ENCODE data around the gene JAG2. TPM values are rescaled to one million over a fixed set of nuclear protein-coding genes. Genes with fewer than 3 reads are reported as not detected.

The JAG2 gene
- total RNA-seq, 2 experiments from 2014 or later: 0.66 to 1.3 TPM

DNA sequence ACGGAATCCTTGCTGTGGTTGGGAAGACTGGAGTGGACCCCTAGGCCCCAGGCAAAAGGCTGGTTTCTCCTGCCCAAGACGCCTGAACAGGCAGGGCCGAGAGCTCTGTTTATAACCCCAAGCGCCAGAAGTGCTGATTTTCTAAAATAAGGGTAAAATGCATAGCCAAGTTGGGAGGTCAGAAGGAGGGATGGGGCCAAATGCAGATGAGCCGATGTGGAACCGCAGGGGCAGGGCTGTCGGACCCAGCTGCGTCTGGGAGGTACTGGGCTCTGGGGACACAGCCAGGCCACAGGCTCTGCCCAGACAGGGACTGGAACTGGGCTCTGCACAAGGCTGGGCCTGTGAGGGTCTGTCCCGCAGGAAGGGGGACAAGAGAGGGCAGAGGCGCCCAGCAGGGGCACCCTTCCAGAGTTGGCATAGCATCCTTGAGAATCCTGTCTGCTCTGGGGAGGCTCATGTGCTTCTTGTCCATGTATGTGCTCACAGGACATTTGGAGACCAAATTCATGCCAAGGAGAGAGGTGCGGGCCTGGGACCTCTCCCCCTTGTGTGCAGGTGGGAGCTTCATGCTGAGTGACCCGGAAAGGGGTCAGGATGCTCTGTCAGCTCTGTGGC lies 49.1 kb downstream of the JAG2 start:
- Histone ChIP-seq H3K27ac (ENCODE audit: low read depth in 1 of 2, low read length in 2 of 2) (no peak overlapping the region), H3K27me3 (ENCODE audit: control insufficient read depth in 1 of 2, insufficient read depth in 2 of 2, low read length in 2 of 2) (peaks cover 0 to 12% of the 10 kb centered on the region in 2 experiments), H3K36me3 (ENCODE audit: insufficient read depth, low read length) (no peaks in the 10 kb centered on the region), H3K9me3 (ENCODE audit: control insufficient read depth in 1 of 2, insufficient read depth in 1 of 2, low read length in 2 of 2) (peaks cover 0 to 15% of the 10 kb centered on the region in 2 experiments), H3K4me1 (ENCODE audit: insufficient read depth, low read length) (peaks cover 3% of the 10 kb centered on the region), H3K4me3 (ENCODE audit: low read length) (no peak overlapping the region)
- Mint-ChIP-seq H3K4me1 (ENCODE audit: low read depth) (peaks cover 3% of the 10 kb centered on the region), H3K36me3 (ENCODE audit: low read depth) (no peaks in the 10 kb centered on the region), H3K4me3 (no peak overlapping the region), H3K27me3 (peaks cover 38% of the 10 kb centered on the region), H3K27ac (no peak overlapping the region), H3K9me3 (peaks cover 4% of the 10 kb centered on the region)
- TF ChIP-seq, protein P1, sequence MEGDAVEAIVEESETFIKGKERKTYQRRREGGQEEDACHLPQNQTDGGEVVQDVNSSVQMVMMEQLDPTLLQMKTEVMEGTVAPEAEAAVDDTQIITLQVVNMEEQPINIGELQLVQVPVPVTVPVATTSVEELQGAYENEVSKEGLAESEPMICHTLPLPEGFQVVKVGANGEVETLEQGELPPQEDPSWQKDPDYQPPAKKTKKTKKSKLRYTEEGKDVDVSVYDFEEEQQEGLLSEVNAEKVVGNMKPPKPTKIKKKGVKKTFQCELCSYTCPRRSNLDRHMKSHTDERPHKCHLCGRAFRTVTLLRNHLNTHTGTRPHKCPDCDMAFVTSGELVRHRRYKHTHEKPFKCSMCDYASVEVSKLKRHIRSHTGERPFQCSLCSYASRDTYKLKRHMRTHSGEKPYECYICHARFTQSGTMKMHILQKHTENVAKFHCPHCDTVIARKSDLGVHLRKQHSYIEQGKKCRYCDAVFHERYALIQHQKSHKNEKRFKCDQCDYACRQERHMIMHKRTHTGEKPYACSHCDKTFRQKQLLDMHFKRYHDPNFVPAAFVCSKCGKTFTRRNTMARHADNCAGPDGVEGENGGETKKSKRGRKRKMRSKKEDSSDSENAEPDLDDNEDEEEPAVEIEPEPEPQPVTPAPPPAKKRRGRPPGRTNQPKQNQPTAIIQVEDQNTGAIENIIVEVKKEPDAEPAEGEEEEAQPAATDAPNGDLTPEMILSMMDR (IDR thresholded peaks at IDR 0.05): no peak
- CTCF ChIA-PET: no interaction called here
- ATAC-seq (ENCODE audit: poor library complexity) (no peak), DNase-seq (no peak)
- POLR2A ChIA-PET: no interaction called here
- intact Hi-C loops (cut with DNase I, micrococcal nuclease): no loop called here

DNA sequence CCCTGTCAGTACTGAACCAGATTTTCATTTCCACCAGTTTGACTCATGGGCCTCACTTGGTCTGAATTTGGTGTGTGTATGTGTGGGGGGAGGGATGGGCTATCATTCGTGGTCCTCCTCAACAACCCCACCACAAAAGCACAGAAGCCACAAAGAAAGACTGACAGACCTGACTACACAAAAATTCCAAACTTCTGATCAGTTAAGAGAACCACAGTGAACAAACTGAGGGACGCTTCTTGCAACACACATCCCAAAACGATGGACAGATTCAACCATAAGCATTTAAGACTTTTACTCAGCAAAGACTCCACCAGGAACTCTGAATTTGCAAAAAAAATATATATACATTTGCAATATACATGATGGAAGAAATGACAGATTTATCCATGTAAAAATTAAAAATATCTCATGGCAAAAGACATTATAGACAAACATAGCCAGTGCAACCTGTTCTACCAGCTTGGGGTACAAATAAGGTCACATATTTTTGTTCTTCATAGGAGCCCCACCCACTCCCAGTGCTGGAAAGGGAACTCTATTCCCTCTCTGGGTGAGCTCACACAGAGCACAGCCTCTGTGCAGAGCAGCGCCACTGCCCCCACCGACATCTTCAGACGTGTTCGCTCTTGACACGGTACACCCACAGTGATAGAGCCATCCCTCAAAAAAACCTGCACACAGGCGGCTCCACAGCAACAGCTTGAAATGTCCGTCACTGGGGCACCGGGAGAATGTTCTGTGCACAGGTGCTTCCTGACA lies 49.7 kb downstream of the JAG2 start:
- no peak for ATAC-seq (ENCODE audit: poor library complexity)
- intact Hi-C loops (cut with DNase I, micrococcal nuclease): no loop called here
- ChIA-PET POLR2A (no interaction called here), CTCF (no interaction called here)
- H3K27ac ChIP-seq (ENCODE audit: low read depth in 1 of 2, low read length in 2 of 2): no peak overlapping the region
- Mint-ChIP-seq H3K27ac (no peak overlapping the region), H3K27me3 (peaks cover 36% of the 10 kb centered on the region), H3K4me3 (no peak overlapping the region), H3K4me1 (ENCODE audit: low read depth) (no peaks in the 10 kb centered on the region), H3K36me3 (ENCODE audit: low read depth) (no peaks in the 10 kb centered on the region), H3K9me3 (peaks cover 4% of the 10 kb centered on the region)
- no peak for DNase-seq
- H3K36me3 ChIP-seq (ENCODE audit: insufficient read depth, low read length): no peaks in the 10 kb centered on the region
- H3K4me1 ChIP-seq (ENCODE audit: insufficient read depth, low read length): no peaks in the 10 kb centered on the region
- no peak overlapping the region for H3K4me3 ChIP-seq (ENCODE audit: low read length)
- H3K9me3 ChIP-seq (ENCODE audit: control insufficient read depth in 1 of 2, insufficient read depth in 1 of 2, low read length in 2 of 2): peaks cover 0 to 15% of the 10 kb centered on the region in 2 experiments
- peaks cover 0 to 11% of the 10 kb centered on the region in 2 experiments for H3K27me3 ChIP-seq (ENCODE audit: control insufficient read depth in 1 of 2, insufficient read depth in 2 of 2, low read length in 2 of 2)
- TF ChIP-seq, protein P1 (IDR thresholded peaks at IDR 0.05): no peak

DNA sequence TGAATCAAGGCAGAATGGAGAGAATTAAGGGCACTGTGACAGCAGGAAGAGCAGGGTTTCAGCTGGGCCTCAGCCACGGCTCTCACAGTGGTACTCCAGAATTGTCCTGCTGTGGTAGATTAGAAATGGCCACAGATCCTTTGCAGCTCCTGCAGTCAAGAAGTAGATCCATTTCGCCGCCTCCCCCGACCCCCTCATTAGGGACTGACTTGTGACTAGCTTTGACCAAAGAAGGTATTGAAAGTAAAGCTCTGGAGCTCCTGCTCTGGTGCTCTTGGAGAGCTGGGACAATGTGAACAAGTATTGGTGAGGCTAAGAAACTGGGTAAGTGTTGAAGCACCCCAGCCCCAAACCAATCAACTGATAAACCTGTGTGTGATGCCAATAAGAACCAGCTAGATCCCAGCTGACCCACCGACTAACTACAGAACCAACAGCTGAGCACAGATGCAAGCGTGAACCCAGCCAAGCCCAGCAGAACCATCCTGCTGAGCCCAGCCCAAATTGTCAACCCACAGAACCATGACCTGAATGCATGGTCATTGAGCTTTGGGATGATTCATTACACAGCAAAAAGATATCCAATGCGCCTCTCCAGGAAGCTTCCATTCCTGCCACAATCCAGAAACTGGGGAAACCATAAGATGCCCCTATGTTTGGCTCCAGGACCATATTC lies 50.7 kb downstream of the JAG2 start:
- Histone ChIP-seq H3K9me3 (ENCODE audit: control insufficient read depth in 1 of 2, insufficient read depth in 1 of 2, low read length in 2 of 2) (peaks cover 0 to 15% of the 10 kb centered on the region in 2 experiments), H3K4me1 (ENCODE audit: insufficient read depth, low read length) (no peaks in the 10 kb centered on the region), H3K4me3 (ENCODE audit: low read length) (no peak overlapping the region), H3K27me3 (ENCODE audit: control insufficient read depth in 1 of 2, insufficient read depth in 2 of 2, low read length in 2 of 2) (peaks cover 0 to 10% of the 10 kb centered on the region in 2 experiments), H3K36me3 (ENCODE audit: insufficient read depth, low read length) (no peaks in the 10 kb centered on the region), H3K27ac (ENCODE audit: low read depth in 1 of 2, low read length in 2 of 2) (no peak overlapping the region)
- H3K27ac Mint-ChIP-seq: no peak overlapping the region
- DNase-seq (no peak), ATAC-seq (ENCODE audit: poor library complexity) (no peak)
- CTCF ChIA-PET: no interaction called here
- peaks cover 4% of the 10 kb centered on the region for H3K9me3 Mint-ChIP-seq
- peaks cover 28% of the 10 kb centered on the region for H3K27me3 Mint-ChIP-seq
- POLR2A ChIA-PET: no interaction called here
- no peaks in the 10 kb centered on the region for H3K36me3 Mint-ChIP-seq (ENCODE audit: low read depth)
- intact Hi-C loops (cut with DNase I, micrococcal nuclease): no loop called here
- H3K4me1 Mint-ChIP-seq (ENCODE audit: low read depth): no peaks in the 10 kb centered on the region
- H3K4me3 Mint-ChIP-seq: no peak overlapping the region
- TF ChIP-seq, protein P1 (IDR thresholded peaks at IDR 0.05): no peak

All from CD4-positive, alpha-beta T cell (primary cell).